Testis (tissue), 3 donors: Measurements from ENCODE around the gene FBXO3. TPM values are rescaled to one million over a fixed set of nuclear protein-coding genes. Genes with fewer than 3 reads are reported as not detected.

Source experiments
- DNase-seq: peaks from one replicate; pipeline ENCODE4 v3.0.0-alpha.2; 2019
- H3K27ac ChIP-seq, 2 donors: fragments of 200-600 bp; sonication (generic); one replicate each; pipeline ENCODE4 v1.5.1; 2019
- H3K27me3 ChIP-seq: fragments of 200-600 bp; sonication (generic); one replicate; pipeline ENCODE4 v1.5.1; 2019
- H3K36me3 ChIP-seq: fragments of 200-600 bp; sonication (generic); one replicate; pipeline ENCODE4 v1.5.1; 2017; ENCODE audit warnings: low read depth; ENCODE audit errors: missing control alignments
- H3K4me1 ChIP-seq: fragments of 200-600 bp; sonication (generic); one replicate; pipeline ENCODE4 v1.5.1; 2019
- H3K4me3 ChIP-seq, 2 donors: fragments of 200-600 bp; sonication (generic); one replicate each; pipeline ENCODE4 v1.5.1; 2017 to 2019
- H3K9me3 ChIP-seq: fragments of 200-600 bp; sonication (generic); one replicate; pipeline ENCODE4 v1.5.1; 2017
- POLR2A ChIP-seq: fragments of 450-650 bp; IDR thresholded peaks from one replicate; pipeline ENCODE4 v1.6.1; 2017; ENCODE audit warnings: antibody characterized with exemption, mild to moderate bottlenecking, moderate library complexity
- WGBS, 2 donors: methylation state at CpG; one replicate each; pipeline ENCODE4 v1.1.5; 2018; 5-methylcytosine and 5-hydroxymethylcytosine counted together
- intact Hi-C: fragments of 100-400 bp; cut with DNase I; formaldehyde crosslinking; loops from one replicate; pipeline ENCODE4 v1.15.1; 2023; ENCODE audit warnings: low total_unique reads
- polyA plus RNA-seq: library from polyadenylated mRNA; stranded (reverse); fragments of 350-450 nt; fragmentation: Illumina TruSeq; extraction: RNeasy Lipid Tissue Mini Kit (QIAGEN cat#74804); gene quantifications from one replicate; pipeline ENCODE4 v1.2.3, GENCODE V29; 2014; ENCODE audit warnings: low read depth, low replicate concordance; ENCODE audit not compliant: insufficient read depth
- total RNA-seq, 2 donors: library from RNA; depleted of rRNA; stranded (reverse); fragments of >200 nt; gene quantifications; one replicate each; pipeline ENCODE4 v1.2.3, GENCODE V29; 2016
- TF ChIP-seq, protein P1 (sequence below), 3 experiments: fragments of 450-650 bp in 2 of 3; fragments of 200-600 bp in 1 of 3; sonication (generic) in 1 of 3; IDR thresholded peaks; one replicate each; pipeline ENCODE4 v1.5.1; 2016 to 2019; ENCODE audit warnings: antibody characterized with exemption in 3 of 3, mild to moderate bottlenecking in 2 of 3, moderate library complexity in 1 of 3

FBXO3 gene
- total and polyA plus RNA-seq, 3 donors from 2014 or later: 27.2 to 44.8 (median 39.3) TPM

DNA sequence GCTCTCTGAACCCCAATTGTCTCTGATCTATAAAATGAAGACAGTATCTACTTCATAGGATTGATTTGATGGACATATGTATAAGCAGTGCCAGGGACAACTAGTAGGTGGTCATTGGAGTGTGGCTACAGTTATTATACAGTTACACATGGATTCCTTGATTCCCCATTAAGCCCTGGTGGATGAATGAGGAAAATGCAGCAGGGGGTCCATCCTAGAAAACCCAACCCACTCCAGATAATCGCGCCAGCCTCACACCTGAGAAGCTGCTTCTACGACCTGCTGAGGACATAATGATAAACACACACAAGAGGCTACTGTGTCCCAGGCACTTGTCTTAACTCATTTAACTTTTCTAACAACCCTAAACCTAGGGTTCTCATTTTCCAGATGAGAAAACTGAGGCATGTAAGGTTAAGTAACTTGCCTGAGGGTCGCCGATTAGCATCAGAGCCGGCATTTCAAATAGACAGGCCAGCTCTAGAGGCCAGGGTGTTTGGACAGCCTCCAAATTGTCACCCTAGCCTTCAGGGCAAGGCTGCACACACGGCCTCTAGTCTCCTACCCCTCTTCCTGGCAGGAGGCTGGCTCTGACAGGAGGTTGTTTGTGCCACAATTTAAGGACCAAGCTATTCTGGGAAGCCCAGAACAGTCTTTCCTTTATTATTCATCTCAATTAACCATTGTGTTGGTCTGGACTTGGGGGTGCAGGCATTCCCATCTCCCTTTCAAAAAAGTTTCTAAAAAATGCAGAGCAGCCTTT is 69.9 kb downstream of the FBXO3 start:
- 64 to 73% methylated on average over 7 of the region's 7 CpGs for WGBS, 2 donors
- Histone ChIP-seq H3K27ac (peak overlapping the region in 1 of 2 donors; percentile 15), H3K27me3 (no peaks in the 10 kb centered on the region)

DNA sequence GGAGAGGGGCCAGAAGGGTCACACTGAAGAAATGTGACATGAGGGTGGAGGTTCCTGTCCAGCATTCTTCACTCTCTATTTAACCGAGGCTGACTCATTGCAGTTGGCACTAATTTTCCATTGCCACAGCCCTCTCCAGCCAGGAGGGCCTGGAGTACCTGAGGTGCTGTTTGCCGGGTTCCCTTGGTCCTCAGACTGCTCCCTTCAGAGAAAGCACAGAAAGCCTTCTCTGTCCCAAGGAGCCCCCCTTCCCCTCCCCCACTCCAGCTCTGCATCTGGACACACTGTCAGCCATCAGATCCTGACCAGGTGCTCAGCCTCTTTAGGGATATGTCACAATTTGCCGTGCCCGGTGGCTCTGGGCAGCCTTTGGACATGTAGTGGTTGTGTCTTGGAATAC is 70.5 kb downstream of the FBXO3 start:
- intact Hi-C loops: no loop called here
- H3K9me3 ChIP-seq: no peaks in the 10 kb centered on the region
- TF ChIP-seq, protein P1, sequence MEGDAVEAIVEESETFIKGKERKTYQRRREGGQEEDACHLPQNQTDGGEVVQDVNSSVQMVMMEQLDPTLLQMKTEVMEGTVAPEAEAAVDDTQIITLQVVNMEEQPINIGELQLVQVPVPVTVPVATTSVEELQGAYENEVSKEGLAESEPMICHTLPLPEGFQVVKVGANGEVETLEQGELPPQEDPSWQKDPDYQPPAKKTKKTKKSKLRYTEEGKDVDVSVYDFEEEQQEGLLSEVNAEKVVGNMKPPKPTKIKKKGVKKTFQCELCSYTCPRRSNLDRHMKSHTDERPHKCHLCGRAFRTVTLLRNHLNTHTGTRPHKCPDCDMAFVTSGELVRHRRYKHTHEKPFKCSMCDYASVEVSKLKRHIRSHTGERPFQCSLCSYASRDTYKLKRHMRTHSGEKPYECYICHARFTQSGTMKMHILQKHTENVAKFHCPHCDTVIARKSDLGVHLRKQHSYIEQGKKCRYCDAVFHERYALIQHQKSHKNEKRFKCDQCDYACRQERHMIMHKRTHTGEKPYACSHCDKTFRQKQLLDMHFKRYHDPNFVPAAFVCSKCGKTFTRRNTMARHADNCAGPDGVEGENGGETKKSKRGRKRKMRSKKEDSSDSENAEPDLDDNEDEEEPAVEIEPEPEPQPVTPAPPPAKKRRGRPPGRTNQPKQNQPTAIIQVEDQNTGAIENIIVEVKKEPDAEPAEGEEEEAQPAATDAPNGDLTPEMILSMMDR (IDR thresholded peaks at IDR 0.05): no peak
- TF ChIP-seq POLR2A: no peak
- H3K36me3 ChIP-seq: no peaks in the 10 kb centered on the region
- WGBS, 2 donors: 82 to 92% methylated on average over 4 of the region's 4 CpGs
- no peak for DNase-seq
- no peaks in the 10 kb centered on the region for H3K27me3 ChIP-seq
- H3K27ac ChIP-seq: peak overlapping the region in 1 of 2 donors; percentile 15
- H3K4me3 ChIP-seq: no peak overlapping the region
- peaks cover 17% of the 10 kb centered on the region for H3K4me1 ChIP-seq

More for the DNA sequence above, 69.9 kb downstream of the FBXO3 start:
- Histone ChIP-seq H3K4me1 (peaks cover 16% of the 10 kb centered on the region), H3K9me3 (no peaks in the 10 kb centered on the region), H3K4me3 (no peak overlapping the region), H3K36me3 (no peaks in the 10 kb centered on the region)
- no peak for DNase-seq
- intact Hi-C loops: no loop called here
- TF ChIP-seq, protein P1 (IDR thresholded peaks at IDR 0.05): peak in 1 of 3 experiments; percentile 16
- TF ChIP-seq POLR2A: no peak

DNA sequence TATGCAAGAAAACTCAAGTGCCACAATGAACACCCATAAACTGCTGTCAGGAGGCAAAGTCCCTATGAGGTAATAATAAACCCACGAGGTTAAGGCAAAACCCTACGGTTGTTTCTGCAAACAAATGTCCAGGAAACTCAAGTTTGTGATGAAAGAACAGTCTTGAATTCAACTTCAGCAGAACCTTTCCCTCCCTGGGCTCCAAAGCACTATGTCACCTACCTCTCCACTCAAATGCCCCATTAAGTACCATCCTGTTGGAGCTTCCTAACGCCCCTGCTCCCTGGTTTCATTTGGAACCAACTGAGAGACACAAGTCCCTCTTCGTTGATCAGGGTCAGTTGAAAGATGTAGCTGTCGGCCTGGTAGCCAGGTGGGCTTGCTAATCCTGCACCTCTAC is 71.1 kb downstream of the FBXO3 start:
- H3K9me3 ChIP-seq: no peaks in the 10 kb centered on the region
- no peak overlapping the region for H3K27ac ChIP-seq
- no peak for DNase-seq
- WGBS, 2 donors: 82 to 86% methylated on average over 5 of the region's 5 CpGs
- no peaks in the 10 kb centered on the region for H3K27me3 ChIP-seq
- intact Hi-C loops: no loop called here
- no peaks in the 10 kb centered on the region for H3K36me3 ChIP-seq
- TF ChIP-seq, protein P1 (IDR thresholded peaks at IDR 0.05): no peak
- no peak for TF ChIP-seq POLR2A
- H3K4me3 ChIP-seq: no peak overlapping the region
- H3K4me1 ChIP-seq: peaks cover 17% of the 10 kb centered on the region

DNA sequence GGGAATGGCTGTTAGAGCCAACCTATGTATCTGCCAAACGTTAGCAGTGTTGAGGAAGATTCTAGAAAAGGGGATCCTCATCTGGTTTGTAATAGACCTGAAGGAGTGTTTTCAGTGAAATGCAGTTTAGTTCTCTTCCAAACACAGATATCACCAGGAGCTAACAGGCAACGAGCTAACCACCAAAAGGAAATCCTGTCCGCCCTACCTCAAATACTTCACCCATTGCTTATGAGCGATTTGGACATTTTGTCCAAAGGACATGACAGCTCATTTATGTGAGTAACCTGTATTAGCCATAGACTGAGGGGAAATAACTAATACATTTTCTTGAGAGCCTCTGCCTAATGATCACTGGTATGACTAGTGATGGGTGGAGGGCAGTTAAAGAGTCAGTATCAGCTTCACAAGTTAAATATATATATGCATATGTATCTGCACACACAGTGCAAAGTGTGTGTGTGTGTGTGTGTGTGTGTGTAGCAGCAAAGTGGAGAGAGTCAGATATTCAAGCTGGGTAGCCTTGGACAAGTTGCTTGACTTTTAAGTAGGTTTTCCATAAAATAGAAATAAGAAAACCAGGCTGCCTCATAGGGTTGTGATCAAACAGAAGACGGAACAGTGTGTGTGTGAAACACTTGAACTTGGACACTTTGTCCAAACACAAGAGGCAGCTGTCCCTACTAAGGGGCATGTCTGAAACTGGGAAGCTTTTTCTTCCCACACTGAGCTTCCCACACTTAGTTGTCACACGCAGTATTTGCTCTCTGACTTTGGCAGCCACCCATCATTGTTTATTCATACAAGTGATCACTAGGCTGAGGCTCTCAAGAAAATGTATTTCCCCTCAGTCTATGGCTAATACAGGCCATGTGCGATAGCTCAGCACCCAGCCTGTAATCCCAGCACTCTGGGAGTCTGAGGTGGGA is 72.8 kb downstream of the FBXO3 start:
- intact Hi-C loops: no loop called here
- H3K4me3 ChIP-seq: peak overlapping the region; percentile 63 to 67
- DNase-seq: peak; percentile 43

More for the DNA sequence above, 72.8 kb downstream of the FBXO3 start:
- H3K27ac ChIP-seq: peak overlapping the region; percentile 59 to 62
- WGBS, 2 donors: 18 to 21% methylated on average over 7 of the region's 7 CpGs
- TF ChIP-seq, protein P1 (IDR thresholded peaks at IDR 0.05): no peak
- TF ChIP-seq POLR2A: no peak
- H3K4me1 ChIP-seq: peaks cover 17% of the 10 kb centered on the region
- H3K9me3 ChIP-seq: no peaks in the 10 kb centered on the region
- H3K36me3 ChIP-seq: no peaks in the 10 kb centered on the region
- H3K27me3 ChIP-seq: no peaks in the 10 kb centered on the region
